H1 (cell line): ENCODE measurements around the gene ACTL6A. TPM values are rescaled to one million over a fixed set of nuclear protein-coding genes. Genes with fewer than 3 reads are reported as not detected.

Experiments
- CTCF ChIA-PET: fragments of 300-600 bp; sonication (Branson Sonifier 250); formaldehyde crosslinking; loops from one replicate; lab custom pipeline; 2021; ENCODE audit not compliant: partially characterized antibody; lab: Charles Lee
- POLR2A ChIA-PET: fragments of 300-600 bp; sonication (Branson Sonifier 250); formaldehyde crosslinking; loops from one replicate; lab custom pipeline; 2021; ENCODE audit warnings: inconsistent platforms; ENCODE audit not compliant: partially characterized antibody; lab: Charles Lee
- DNase-seq, 2 experiments: peaks; one replicate each; pipeline versions ENCODE4 v3.0.0 to v3.0.0-alpha.2; 2010 to 2022; ENCODE audit warnings: low spot score in 2 of 2, low read depth in 1 of 2, mixed read lengths in 1 of 2
- FAIRE-seq: peaks from 2 replicates; lab custom pipeline; 2011; peaks lifted over from hg19 to GRCh38; lab: Jason Lieb, UNC
- H2AFZ ChIP-seq: 2 replicates; pipeline ENCODE4 v1.8.1; 2012; ENCODE audit warnings: low read length, inconsistent platforms
- H2AK5ac ChIP-seq: 2 replicates; pipeline ENCODE4 v1.6.1; 2013; ENCODE audit warnings: low read depth, low read length
- H2BK120ac ChIP-seq: replicated peaks from 2 replicates; pipeline ENCODE3; 2013; ENCODE audit warnings: low read depth, low read length, inconsistent platforms
- H2BK12ac ChIP-seq: 2 replicates; pipeline ENCODE4 v1.6.1; 2013; ENCODE audit warnings: low read depth, low read length
- H2BK15ac ChIP-seq: 2 replicates; pipeline ENCODE4 v1.6.1; 2013; ENCODE audit warnings: low read length
- H2BK20ac ChIP-seq: 2 replicates; pipeline ENCODE4 v1.6.1; 2013; ENCODE audit warnings: low read length
- H2BK5ac ChIP-seq: 2 replicates; pipeline ENCODE4 v1.6.1; 2013; ENCODE audit warnings: low read depth, low read length
- H3K14ac ChIP-seq: 2 replicates; pipeline ENCODE4 v1.6.1; 2013; ENCODE audit warnings: inconsistent platforms; ENCODE audit not compliant: insufficient read length
- H3K18ac ChIP-seq: 2 replicates; pipeline ENCODE4 v1.6.1; 2013; ENCODE audit warnings: low read length; ENCODE audit errors: extremely low read depth
- H3K23ac ChIP-seq: 2 replicates; pipeline ENCODE4 v1.6.1; 2013; ENCODE audit warnings: inconsistent platforms; ENCODE audit not compliant: insufficient read length
- H3K23me2 ChIP-seq: 2 replicates; pipeline ENCODE4 v1.6.1; 2013; ENCODE audit warnings: low read depth, low read length
- H3K27ac ChIP-seq: 2 replicates; pipeline ENCODE4 v1.6.1; 2011; ENCODE audit warnings: low read depth, low read length, inconsistent platforms
- H3K27me3 ChIP-seq, 4 experiments: replicated peaks in 1 of 4; 1 replicate in 1 of 4; 2 replicates in 3 of 4; pipeline versions ENCODE4 v1.6.1 to v1.8.1; 2011 to 2013; ENCODE audit warnings: low read length in 3 of 4, mild to moderate bottlenecking in 3 of 4, inconsistent platforms in 2 of 4, mixed read lengths in 2 of 4, moderate library complexity in 1 of 4; ENCODE audit not compliant: control insufficient read depth in 3 of 4, insufficient read depth in 3 of 4; ENCODE audit errors: extremely low read depth in 1 of 4
- H3K36me3 ChIP-seq, 4 experiments: 2 replicates each; pipeline versions ENCODE4 v1.6.1 to v1.8.1; 2011 to 2013; ENCODE audit warnings: mild to moderate bottlenecking in 4 of 4, low read length in 3 of 4, moderate library complexity in 2 of 4, control low read depth in 1 of 4, inconsistent platforms in 1 of 4; ENCODE audit not compliant: insufficient read depth in 4 of 4, control insufficient read depth in 2 of 4
- H3K4ac ChIP-seq: replicated peaks from 2 replicates; pipeline ENCODE3; 2013; ENCODE audit warnings: low read length, low read depth, mixed read lengths, inconsistent platforms; ENCODE audit not compliant: insufficient read length
- H3K4me1 ChIP-seq, 4 experiments: replicated peaks in 1 of 4; 1 replicate in 1 of 4; 2 replicates in 3 of 4; pipeline versions ENCODE4 v1.6.1 to v1.8.1; 2011 to 2013; ENCODE audit warnings: low read length in 3 of 4, inconsistent platforms in 2 of 4, mixed read lengths in 1 of 4; ENCODE audit not compliant: insufficient read depth in 4 of 4, control insufficient read depth in 3 of 4
- H3K4me2 ChIP-seq, 2 experiments: 2 replicates each; pipeline versions ENCODE4 v1.6.1 to v1.8.1; 2011 to 2013; ENCODE audit warnings: low read depth in 2 of 2, low read length in 2 of 2, control low read depth in 1 of 2, inconsistent platforms in 1 of 2, mild to moderate bottlenecking in 1 of 2; ENCODE audit not compliant: insufficient read depth in 1 of 2
- H3K4me3 ChIP-seq, 4 experiments: fragments of 200-600, 300-600 bp in 1 of 4; sonication (generic), shearing (Covaris generic), sonication (Bioruptor Twin) in 1 of 4; 2 replicates each; pipeline versions ENCODE4 v1.5.1 to v1.8.1; 2011 to 2016; ENCODE audit warnings: low read length in 4 of 4, low read depth in 3 of 4, control low read depth in 2 of 4, inconsistent platforms in 2 of 4, mild to moderate bottlenecking in 2 of 4, mixed read lengths in 1 of 4, moderate library complexity in 1 of 4; ENCODE audit not compliant: insufficient read depth in 2 of 4; ENCODE audit errors: extremely low read depth in 1 of 4
- H3K56ac ChIP-seq: replicated peaks from 2 replicates; pipeline ENCODE3; 2013; ENCODE audit warnings: low read depth, mild to moderate bottlenecking, mixed read lengths, low read length, inconsistent platforms; ENCODE audit not compliant: insufficient read length
- H3K79me1 ChIP-seq: 2 replicates; pipeline ENCODE4 v1.6.1; 2013; ENCODE audit warnings: low read depth, low read length, control low read depth
- H3K79me2 ChIP-seq, 2 experiments: 2 replicates each; pipeline versions ENCODE4 v1.6.1 to v1.8.1; 2012 to 2013; ENCODE audit warnings: low read length in 2 of 2, mild to moderate bottlenecking in 2 of 2, inconsistent platforms in 1 of 2; ENCODE audit not compliant: insufficient read depth in 2 of 2, control insufficient read depth in 1 of 2
- H3K9ac ChIP-seq, 4 experiments: replicated peaks in 1 of 4; 1 replicate in 1 of 4; 2 replicates in 3 of 4; pipeline versions ENCODE4 v1.6.1 to v1.8.1; 2011 to 2013; ENCODE audit warnings: low read depth in 3 of 4, low read length in 3 of 4, control low read depth in 2 of 4, mild to moderate bottlenecking in 2 of 4, moderate library complexity in 2 of 4, inconsistent platforms in 1 of 4; ENCODE audit errors: extremely low read depth in 1 of 4
- H3K9me3 ChIP-seq, 2 experiments: 2 replicates each; pipeline versions ENCODE4 v1.6.1 to v1.8.1; 2012 to 2013; ENCODE audit warnings: mild to moderate bottlenecking in 2 of 2, moderate library complexity in 2 of 2, control low read depth in 1 of 2, inconsistent platforms in 1 of 2, low read depth in 1 of 2, low read length in 1 of 2, mixed read lengths in 1 of 2; ENCODE audit not compliant: insufficient read depth in 2 of 2
- H4K20me1 ChIP-seq, 2 experiments: replicated peaks in 1 of 2; 2 replicates each; pipeline versions ENCODE3 to v1.8.1; 2011 to 2013; ENCODE audit warnings: inconsistent platforms in 2 of 2, low read length in 2 of 2, mild to moderate bottlenecking in 1 of 2; ENCODE audit not compliant: insufficient read depth in 2 of 2, control insufficient read depth in 1 of 2
- H4K5ac ChIP-seq: 2 replicates; pipeline ENCODE4 v1.6.1; 2013; ENCODE audit warnings: low read length, low read depth, mixed read lengths, inconsistent platforms; ENCODE audit not compliant: insufficient read length
- H4K8ac ChIP-seq: 2 replicates; pipeline ENCODE4 v1.8.0; 2013; ENCODE audit warnings: mild to moderate bottlenecking, moderate library complexity, low read length, inconsistent platforms; ENCODE audit not compliant: insufficient read depth; ENCODE audit errors: extremely low read depth
- H4K91ac ChIP-seq: replicated peaks from 2 replicates; pipeline ENCODE3; 2013; ENCODE audit warnings: low read length, mixed read lengths, inconsistent platforms; ENCODE audit not compliant: insufficient read length
- ASH2L ChIP-seq: fragments of 200-600, 300-600 bp; sonication (generic); IDR thresholded peaks from one replicate; pipeline ENCODE4 v1.7.1; 2017; ENCODE audit warnings: low read length
- CTBP2 ChIP-seq: IDR thresholded peaks from 2 replicates; pipeline ENCODE4 v1.7.0; 2011; ENCODE audit warnings: borderline replicate concordance, mild to moderate bottlenecking, moderate library complexity, mixed read lengths, low read length; ENCODE audit not compliant: insufficient read depth, insufficient read length
- EP300 ChIP-seq, 2 experiments: IDR thresholded peaks; 1 replicate in 1 of 2; 2 replicates in 1 of 2; pipeline ENCODE4 v1.6.1; 2011 to 2012; ENCODE audit warnings: low read depth in 2 of 2, low read length in 2 of 2, mild to moderate bottlenecking in 2 of 2, borderline replicate concordance in 1 of 2, inconsistent platforms in 1 of 2, moderate library complexity in 1 of 2
- EZH2 ChIP-seq: fragments of 200-600 bp; sonication (generic); IDR thresholded peaks from 2 replicates; pipeline ENCODE4 v1.7.1; 2012; ENCODE audit warnings: low read depth, mild to moderate bottlenecking, moderate library complexity, low read length, inconsistent platforms; ENCODE audit not compliant: severe bottlenecking
- JUN ChIP-seq: IDR thresholded peaks from 2 replicates; pipeline ENCODE4 v1.6.1; 2011; ENCODE audit warnings: low read depth, mild to moderate bottlenecking, improper control_type of control experiment, low read length
- RNF2 ChIP-seq: fragments of 200-900, 300-1000 bp; sonication (generic); IDR thresholded peaks from 2 replicates; pipeline ENCODE4 v1.7.1; 2016; ENCODE audit warnings: borderline replicate concordance, low read depth, mild to moderate bottlenecking, antibody characterized with exemption, low read length; ENCODE audit not compliant: poor library complexity, severe bottlenecking; ENCODE audit errors: missing control alignments
- SIN3A ChIP-seq, 2 experiments: IDR thresholded peaks in 1 of 2; conservative IDR thresholded peaks in 1 of 2; 2 replicates each; pipeline ENCODE4 v1.6.1; 2011 to 2012; ENCODE audit warnings: low read length in 2 of 2, improper control_type of control experiment in 1 of 2, low read depth in 1 of 2, mild to moderate bottlenecking in 1 of 2
- SP1 ChIP-seq: IDR thresholded peaks from 2 replicates; pipeline ENCODE4 v1.6.1; 2011; ENCODE audit warnings: low read depth, low read length
- WGBS, 2 experiments: shearing (Covaris generic) in 1 of 2; methylation state at CpG; one replicate each; pipeline versions ENCODE4 v1.1.6 to v1.1.7; 2013 to 2015; ENCODE audit warnings: low lambda C conversion rate in 2 of 2, mixed read lengths in 2 of 2, inconsistent platforms in 1 of 2, low coverage in 1 of 2, missing lambda C conversion rate in 1 of 2; ENCODE audit not compliant: insufficient replicate concordance in 2 of 2, insufficient coverage in 1 of 2, insufficient read length in 1 of 2; ENCODE audit errors: extremely low coverage in 1 of 2, missing lambda C conversion rate in 1 of 2; 5-methylcytosine and 5-hydroxymethylcytosine counted together
- polyA plus RNA-seq, 7 experiments: library from polyadenylated mRNA; depleted of rRNA in 3 of 7; stranded (reverse) in 5 of 7; unstranded in 2 of 7; fragments of >200 nt in 5 of 7; fragments of 200-250 nt in 2 of 7; gene quantifications; 1 replicate in 5 of 7; 2 replicates in 1 of 7; 4 replicates in 1 of 7; pipeline versions ENCODE4 v1.2.1 to v1.2.3, GENCODE V29; 2011 to 2013; ENCODE audit warnings: missing spikeins in 2 of 7, mixed read lengths in 2 of 7
- total RNA-seq: library from RNA; stranded (reverse); fragmentation: NEBNext Ultra II Directional; extraction: Animal tissue kit (Norgen Biotek cat#: 25700); gene quantifications from 2 replicates; pipeline ENCODE4 v1.2.1, GENCODE V29; 2021

The ACTL6A gene
- total and polyA plus RNA-seq, 2 of the 8 experiments (the other 6 are each of a cell fraction or from before 2014, with no cell fraction given), result 76.9 to 99.5 TPM

DNA sequence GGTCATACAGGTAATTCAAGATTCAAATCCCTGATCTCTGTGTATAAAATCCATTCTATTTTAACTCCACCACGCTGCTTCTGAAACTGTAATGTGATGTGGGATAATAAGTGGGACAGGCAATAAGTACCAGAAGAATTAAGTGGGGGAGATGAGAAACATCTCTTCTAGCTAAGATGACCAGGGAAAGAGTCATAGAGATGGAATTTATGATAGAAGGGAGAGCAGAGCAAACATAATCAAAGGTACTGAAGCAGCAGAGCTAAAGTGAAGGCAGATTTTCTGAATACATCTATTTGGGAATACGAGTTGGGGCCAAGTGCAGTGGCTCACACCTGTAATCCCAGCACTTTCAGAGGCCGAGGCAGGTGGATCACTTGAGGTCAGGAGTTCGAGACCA is 36.8 kb downstream of the ACTL6A start:
- Histone ChIP-seq H3K36me3 (peaks cover 13 to 74% (median 45%) of the 10 kb centered on the region in 4 experiments), H3K4me1 (no peaks in the 10 kb centered on the region), H2BK20ac (no peak overlapping the region), H2BK5ac (no peak overlapping the region), H3K27ac (no peak overlapping the region), H3K23me2 (no peaks in the 10 kb centered on the region), H4K91ac (no peak overlapping the region), H3K18ac (no peak overlapping the region), H3K9ac (no peak overlapping the region), H4K8ac (no peak overlapping the region), H3K4me3 (no peak overlapping the region), H3K79me1 (no peaks in the 10 kb centered on the region), H3K4me2 (no peak overlapping the region), H3K14ac (no peak overlapping the region), H3K79me2 (peaks cover 0 to 28% of the 10 kb centered on the region in 2 experiments; a peak in 2 of 4 replicates), H2BK120ac (no peak overlapping the region), H2AFZ (no peak overlapping the region), H2BK12ac (no peak overlapping the region), H3K56ac (no peak overlapping the region), H2BK15ac (no peak overlapping the region), H2AK5ac (no peak overlapping the region), H4K20me1 (no peaks in the 10 kb centered on the region), H3K9me3 (no peaks in the 10 kb centered on the region), H3K4ac (no peak overlapping the region), H4K5ac (no peak overlapping the region), H3K27me3 (no peaks in the 10 kb centered on the region), H3K23ac (no peak overlapping the region)
- FAIRE-seq, result no peak
- DNase-seq, result no peak
- 92% methylated on average over 4 of the region's 4 CpGs; no CpG with 5 or more reads in 1 of the 2 experiments for WGBS, 2 experiments
- ChIA-PET POLR2A (interaction anchor here (0.7 to 1.0 kb wide), 2 partner anchors 10 to 22 kb away, joined by 3 read pairs; no protein-coding TSS in a partner anchor), CTCF (no interaction called here)
- TF ChIP-seq CTBP2 (no peak), RNF2 (no peak), EP300 (IDR thresholded peaks at IDR 0.05; ENCODE audit: borderline replicate concordance in 1 of 2, low read depth in 2 of 2, low read length in 2 of 2) (no peak), ASH2L (no peak), SP1 (no peak), JUN (no peak), SIN3A (conservative IDR thresholded peaks at IDR 0.05 in 1 of 2, IDR thresholded peaks at IDR 0.05 in 1 of 2; ENCODE audit: low read depth in 1 of 2, low read length in 2 of 2) (no peak), EZH2 (no peak)
